Stomach (tissue), 4 donors: ENCODE measurements around the gene SLC12A1.

ENCODE experiments used
- POLR2A ChIP-seq, 4 donors: fragments of 450-650 bp; IDR thresholded peaks; one replicate each; pipeline ENCODE4 v1.6.1; 2016; ENCODE audit warnings: antibody characterized with exemption in 4 of 4, control low read depth in 2 of 4, mild to moderate bottlenecking in 1 of 4, moderate library complexity in 1 of 4
- POLR2AphosphoS5 ChIP-seq, 3 donors: sonication (generic); formaldehyde crosslinking; IDR thresholded peaks; one replicate each; pipeline ENCODE4 v1.6.1; 2016; ENCODE audit warnings: antibody characterized with exemption in 3 of 3
- TF ChIP-seq, protein P1 (sequence below), 7 experiments: fragments of 450-650 bp in 4 of 7; fragments of 200-600 bp in 3 of 7; sonication (generic) in 3 of 7; IDR thresholded peaks; one replicate each; pipeline ENCODE4 v1.5.1; 2016 to 2019; ENCODE audit warnings: antibody characterized with exemption in 7 of 7, control low read depth in 2 of 7, mild to moderate bottlenecking in 1 of 7

DNA sequence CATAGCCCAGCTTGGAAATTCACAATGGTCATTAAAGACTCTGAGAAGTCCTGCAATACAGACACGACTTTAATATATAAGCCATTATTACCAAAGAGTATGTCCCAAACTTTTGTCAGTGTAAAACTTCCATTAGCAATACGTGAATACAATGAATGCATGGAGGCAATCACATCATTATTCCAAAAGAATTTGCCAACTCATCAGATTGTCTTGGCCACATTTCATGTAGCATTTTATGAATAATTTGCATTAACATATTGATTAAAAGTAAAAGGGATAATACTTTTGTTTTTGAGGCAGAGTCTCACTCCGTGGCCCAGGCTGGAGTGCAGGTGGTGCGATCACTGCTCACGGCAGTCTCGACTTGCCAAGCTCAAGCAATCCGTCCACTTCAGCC is 117.2 kb downstream of the SLC12A1 start:
- TF ChIP-seq POLR2A (IDR thresholded peaks at IDR 0.05) (no peak), POLR2AphosphoS5 (IDR thresholded peaks at IDR 0.05) (no peak)
- TF ChIP-seq, protein P1, sequence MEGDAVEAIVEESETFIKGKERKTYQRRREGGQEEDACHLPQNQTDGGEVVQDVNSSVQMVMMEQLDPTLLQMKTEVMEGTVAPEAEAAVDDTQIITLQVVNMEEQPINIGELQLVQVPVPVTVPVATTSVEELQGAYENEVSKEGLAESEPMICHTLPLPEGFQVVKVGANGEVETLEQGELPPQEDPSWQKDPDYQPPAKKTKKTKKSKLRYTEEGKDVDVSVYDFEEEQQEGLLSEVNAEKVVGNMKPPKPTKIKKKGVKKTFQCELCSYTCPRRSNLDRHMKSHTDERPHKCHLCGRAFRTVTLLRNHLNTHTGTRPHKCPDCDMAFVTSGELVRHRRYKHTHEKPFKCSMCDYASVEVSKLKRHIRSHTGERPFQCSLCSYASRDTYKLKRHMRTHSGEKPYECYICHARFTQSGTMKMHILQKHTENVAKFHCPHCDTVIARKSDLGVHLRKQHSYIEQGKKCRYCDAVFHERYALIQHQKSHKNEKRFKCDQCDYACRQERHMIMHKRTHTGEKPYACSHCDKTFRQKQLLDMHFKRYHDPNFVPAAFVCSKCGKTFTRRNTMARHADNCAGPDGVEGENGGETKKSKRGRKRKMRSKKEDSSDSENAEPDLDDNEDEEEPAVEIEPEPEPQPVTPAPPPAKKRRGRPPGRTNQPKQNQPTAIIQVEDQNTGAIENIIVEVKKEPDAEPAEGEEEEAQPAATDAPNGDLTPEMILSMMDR (IDR thresholded peaks at IDR 0.05): no peak
